SU-DHL-6 (cell line): ENCODE results near the gene MAST4.

Source experiments
- CTCF ChIP-seq: fragments of 200-600 bp; sonication (generic); IDR thresholded peaks from one replicate; pipeline ENCODE4 v1.5.1; 2017; ENCODE audit warnings: antibody characterized with exemption, mild to moderate bottlenecking, low read length, moderate library complexity; ENCODE audit not compliant: insufficient read depth, poor library complexity, severe bottlenecking
- EZH2phosphoT487 ChIP-seq: fragments of 200-600 bp; sonication (generic), shearing (Covaris generic); conservative IDR thresholded peaks from 2 replicates; pipeline ENCODE4 v1.6.1; 2018; ENCODE audit warnings: mild to moderate bottlenecking, antibody characterized with exemption, low read length, moderate library complexity, mixed read lengths

GRCh38 chr5:66889524-66889923 lies 293.3 kb downstream of the MAST4 start:
- TF ChIP-seq EZH2phosphoT487 (no peak), CTCF (no peak)
